HepG2 (cell line): ENCODE data around the gene COX4I2. TPM values are rescaled to one million over a fixed set of nuclear protein-coding genes. Genes with fewer than 3 reads are reported as not detected.

Experiments used
- AGO1 ChIP-seq: fragments of 200-400 bp; formaldehyde crosslinking; IDR thresholded peaks from 2 replicates; pipeline ENCODE4 v1.6.1; 2017; ENCODE audit warnings: mild to moderate bottlenecking, low read depth, low read length, moderate library complexity; ENCODE audit not compliant: poor library complexity, severe bottlenecking
- ATF4 ChIP-seq, 2 experiments: fragments of 450-650 bp in 1 of 2; sonication (generic) in 1 of 2; formaldehyde crosslinking; IDR thresholded peaks; 2 replicates each; pipeline versions ENCODE4 v1.5.0 to v1.8.0; 2020 to 2022; ENCODE audit warnings: mild to moderate bottlenecking in 1 of 2, missing genetic modification reagents in 1 of 2
- ATF7 ChIP-seq, 2 experiments: fragments of 450-650 bp in 1 of 2; sonication (generic) in 1 of 2; formaldehyde crosslinking in 1 of 2; IDR thresholded peaks; 2 replicates each; pipeline versions ENCODE4 v1.4.0 to v1.6.1; 2016 to 2020; ENCODE audit warnings: antibody characterized with exemption in 1 of 2, mild to moderate bottlenecking in 1 of 2, missing genetic modification reagents in 1 of 2
- CCAR2 ChIP-seq: fragments of 200-400 bp; formaldehyde crosslinking; optimal IDR thresholded peaks from 2 replicates; pipeline ENCODE3; 2018; ENCODE audit warnings: low read depth, mild to moderate bottlenecking, low read length, moderate library complexity
- EEA1 ChIP-seq: sonication (generic); formaldehyde crosslinking; IDR thresholded peaks from 2 replicates; pipeline ENCODE4 v1.5.1; 2020; ENCODE audit warnings: mild to moderate bottlenecking, missing genetic modification reagents, borderline replicate concordance
- PTBP1 ChIP-seq: fragments of 200-400 bp; formaldehyde crosslinking; IDR thresholded peaks from 2 replicates; pipeline ENCODE4 v1.6.1; 2018; ENCODE audit warnings: low read length, low read depth; ENCODE audit not compliant: poor library complexity, severe bottlenecking
- RFXAP ChIP-seq: sonication (generic); formaldehyde crosslinking; IDR thresholded peaks from 2 replicates; pipeline ENCODE4 v1.4.0; 2020; ENCODE audit warnings: missing genetic modification reagents, borderline replicate concordance
- SCMH1 ChIP-seq: sonication (generic); formaldehyde crosslinking; IDR thresholded peaks from 2 replicates; pipeline ENCODE4 v1.9.0; 2021; ENCODE audit warnings: missing genetic modification reagents, mild to moderate bottlenecking, borderline replicate concordance
- ZBTB42 ChIP-seq: sonication (generic); formaldehyde crosslinking; IDR thresholded peaks from 2 replicates; pipeline ENCODE4 v1.5.0; 2020; ENCODE audit warnings: mild to moderate bottlenecking, missing genetic modification reagents
- ZMYM3 ChIP-seq: sonication (generic); formaldehyde crosslinking; IDR thresholded peaks from 2 replicates; pipeline ENCODE4 v1.5.1; 2020; ENCODE audit warnings: mild to moderate bottlenecking, missing genetic modification reagents
- ZNF12 ChIP-seq: sonication (generic); formaldehyde crosslinking; IDR thresholded peaks from 2 replicates; pipeline ENCODE4 v1.5.0; 2020; ENCODE audit warnings: missing genetic modification reagents
- ZNF33B ChIP-seq: sonication (generic); formaldehyde crosslinking; IDR thresholded peaks from 2 replicates; pipeline ENCODE4 v1.5.1; 2020; ENCODE audit warnings: mild to moderate bottlenecking, missing genetic modification reagents
- ZNF615 ChIP-seq: sonication (generic); formaldehyde crosslinking; IDR thresholded peaks from 2 replicates; pipeline ENCODE4 v1.5.0; 2020; ENCODE audit warnings: mild to moderate bottlenecking, missing genetic modification reagents, borderline replicate concordance
- polyA plus RNA-seq, 8 experiments: library from polyadenylated mRNA; depleted of rRNA in 3 of 8; stranded (reverse) in 7 of 8; unstranded in 1 of 8; fragments of >200 nt; fragmentation: Illumina TruSeq in 4 of 8; extraction: Trizol in 4 of 8; gene quantifications; 2 replicates each; pipeline versions ENCODE4 v1.2.1 to v1.2.3, GENCODE V29; 2011 to 2016; ENCODE audit warnings: low read depth in 4 of 8, missing spikeins in 1 of 8, mixed read lengths in 1 of 8; ENCODE audit not compliant: insufficient read depth in 1 of 8
- total RNA-seq, 5 experiments: library from RNA; depleted of rRNA; stranded (reverse); fragments of >200 nt; fragmentation: Illumina TruSeq; extraction: Trizol; gene quantifications; 2 replicates each; pipeline ENCODE4 v1.2.3, GENCODE V29; 2016; ENCODE audit warnings: low read depth in 1 of 5
- TF ChIP-seq, protein P1 (sequence below): sonication (generic); formaldehyde crosslinking; IDR thresholded peaks from 2 replicates; pipeline ENCODE4 v1.8.0; 2022; ENCODE audit warnings: low read depth, missing genetic modification reagents
- TF ChIP-seq, protein P2 (sequence below): sonication (generic); formaldehyde crosslinking; IDR thresholded peaks from 2 replicates; pipeline ENCODE4 v1.4.0; 2020; ENCODE audit warnings: mild to moderate bottlenecking, missing genetic modification reagents, borderline replicate concordance

Gene COX4I2
- total and polyA plus RNA-seq, 2 of the 13 experiments (the other 11 are each of a cell fraction or from before 2014, with no cell fraction given) = 1.1 TPM; not detected in 1

DNA sequence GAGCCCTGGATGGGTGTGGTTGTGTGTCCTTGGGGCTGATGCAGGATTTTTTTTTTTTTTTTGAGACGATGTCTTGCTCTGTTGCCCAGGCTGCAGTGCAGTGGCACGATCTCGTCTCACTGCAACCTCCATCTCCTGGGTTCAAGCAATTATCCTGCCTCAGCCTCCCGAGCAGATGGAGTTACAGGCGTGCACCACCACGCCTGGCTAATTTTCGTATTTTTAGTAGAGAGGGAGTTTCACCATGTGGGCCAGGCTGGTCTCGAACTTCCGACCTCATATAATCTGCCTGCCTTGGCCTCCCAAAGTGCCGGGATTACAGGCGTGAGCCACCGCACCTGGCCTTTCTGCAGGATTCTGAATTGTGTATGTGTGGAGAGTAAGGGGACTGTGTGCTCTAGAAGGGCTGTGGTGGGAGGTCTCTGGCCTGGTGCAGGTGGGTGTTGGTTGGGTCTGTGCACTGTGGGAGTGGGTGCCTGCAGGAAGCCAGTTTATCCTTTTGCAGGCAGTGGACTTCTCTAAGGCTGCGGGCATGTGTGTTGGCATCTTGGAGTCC is 43.6 kb upstream of the COX4I2 start (continued):
- TF ChIP-seq, protein P1, sequence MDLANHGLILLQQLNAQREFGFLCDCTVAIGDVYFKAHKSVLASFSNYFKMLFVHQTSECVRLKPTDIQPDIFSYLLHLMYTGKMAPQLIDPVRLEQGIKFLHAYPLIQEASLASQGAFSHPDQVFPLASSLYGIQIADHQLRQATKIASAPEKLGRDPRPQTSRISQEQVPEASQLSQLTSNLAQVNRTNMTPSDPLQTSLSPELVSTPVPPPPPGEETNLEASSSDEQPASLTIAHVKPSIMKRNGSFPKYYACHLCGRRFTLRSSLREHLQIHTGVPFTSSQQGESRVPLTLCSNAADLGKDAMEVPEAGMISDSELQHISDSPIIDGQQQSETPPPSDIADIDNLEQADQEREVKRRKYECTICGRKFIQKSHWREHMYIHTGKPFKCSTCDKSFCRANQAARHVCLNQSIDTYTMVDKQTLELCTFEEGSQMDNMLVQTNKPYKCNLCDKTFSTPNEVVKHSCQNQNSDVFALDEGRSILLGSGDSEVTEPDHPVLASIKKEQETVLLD (CRISPR knock-in tag) = peak; percentile 43; the same call in 1 of the 2 replicates
- TF ChIP-seq AGO1 = no peak
- peak; percentile 81 for TF ChIP-seq ZMYM3 (CRISPR knock-in tag)
- TF ChIP-seq, protein P2, sequence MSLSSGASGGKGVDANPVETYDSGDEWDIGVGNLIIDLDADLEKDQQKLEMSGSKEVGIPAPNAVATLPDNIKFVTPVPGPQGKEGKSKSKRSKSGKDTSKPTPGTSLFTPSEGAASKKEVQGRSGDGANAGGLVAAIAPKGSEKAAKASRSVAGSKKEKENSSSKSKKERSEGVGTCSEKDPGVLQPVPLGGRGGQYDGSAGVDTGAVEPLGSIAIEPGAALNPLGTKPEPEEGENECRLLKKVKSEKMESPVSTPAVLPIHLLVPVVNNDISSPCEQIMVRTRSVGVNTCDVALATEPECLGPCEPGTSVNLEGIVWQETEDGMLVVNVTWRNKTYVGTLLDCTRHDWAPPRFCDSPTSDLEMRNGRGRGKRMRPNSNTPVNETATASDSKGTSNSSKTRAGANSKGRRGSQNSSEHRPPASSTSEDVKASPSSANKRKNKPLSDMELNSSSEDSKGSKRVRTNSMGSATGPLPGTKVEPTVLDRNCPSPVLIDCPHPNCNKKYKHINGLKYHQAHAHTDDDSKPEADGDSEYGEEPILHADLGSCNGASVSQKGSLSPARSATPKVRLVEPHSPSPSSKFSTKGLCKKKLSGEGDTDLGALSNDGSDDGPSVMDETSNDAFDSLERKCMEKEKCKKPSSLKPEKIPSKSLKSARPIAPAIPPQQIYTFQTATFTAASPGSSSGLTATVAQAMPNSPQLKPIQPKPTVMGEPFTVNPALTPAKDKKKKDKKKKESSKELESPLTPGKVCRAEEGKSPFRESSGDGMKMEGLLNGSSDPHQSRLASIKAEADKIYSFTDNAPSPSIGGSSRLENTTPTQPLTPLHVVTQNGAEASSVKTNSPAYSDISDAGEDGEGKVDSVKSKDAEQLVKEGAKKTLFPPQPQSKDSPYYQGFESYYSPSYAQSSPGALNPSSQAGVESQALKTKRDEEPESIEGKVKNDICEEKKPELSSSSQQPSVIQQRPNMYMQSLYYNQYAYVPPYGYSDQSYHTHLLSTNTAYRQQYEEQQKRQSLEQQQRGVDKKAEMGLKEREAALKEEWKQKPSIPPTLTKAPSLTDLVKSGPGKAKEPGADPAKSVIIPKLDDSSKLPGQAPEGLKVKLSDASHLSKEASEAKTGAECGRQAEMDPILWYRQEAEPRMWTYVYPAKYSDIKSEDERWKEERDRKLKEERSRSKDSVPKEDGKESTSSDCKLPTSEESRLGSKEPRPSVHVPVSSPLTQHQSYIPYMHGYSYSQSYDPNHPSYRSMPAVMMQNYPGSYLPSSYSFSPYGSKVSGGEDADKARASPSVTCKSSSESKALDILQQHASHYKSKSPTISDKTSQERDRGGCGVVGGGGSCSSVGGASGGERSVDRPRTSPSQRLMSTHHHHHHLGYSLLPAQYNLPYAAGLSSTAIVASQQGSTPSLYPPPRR (CRISPR knock-in tag) = peak; percentile 50; the same call in 1 of the 2 replicates
- TF ChIP-seq ATF4 (CRISPR knock-in tag; IDR thresholded peaks at IDR 0.05) = peak in 1 of 2 experiments; percentile 39; a peak in 1 of 4 replicates
- TF ChIP-seq ZNF12 = 0 out of 2 replicates have a peak, but pooled peaks have one; percentile 12
- TF ChIP-seq ZNF615 (CRISPR knock-in tag) = no peak
- peak; percentile 46 for TF ChIP-seq CCAR2
- 0 out of 2 replicates have a peak, but pooled peaks have one; percentile 9 for TF ChIP-seq RFXAP (CRISPR knock-in tag)
- peak; percentile 16; the same call in 1 of the 2 replicates for TF ChIP-seq EEA1 (CRISPR knock-in tag)
- no peak for TF ChIP-seq PTBP1
- no peak for TF ChIP-seq SCMH1
- TF ChIP-seq ZNF33B (CRISPR knock-in tag) = no peak
- 0 out of 2 replicates have a peak, but pooled peaks have one; percentile 11 for TF ChIP-seq ZBTB42
- no peak for TF ChIP-seq ATF7 (IDR thresholded peaks at IDR 0.05)
- TF ChIP-seq ATF7 (CRISPR knock-in tag; IDR thresholded peaks at IDR 0.05) = peak; percentile 71; the same call in 1 of the 2 replicates
